Bone marrow (tissue), 2 donors: ENCODE measurements around the gene CHD1.

Source experiments
- DNase-seq, 2 donors: peaks; one replicate each; lab custom pipeline; 2025; lab: John Stamatoyannopoulos, UW

Gene CHD1

DNA sequence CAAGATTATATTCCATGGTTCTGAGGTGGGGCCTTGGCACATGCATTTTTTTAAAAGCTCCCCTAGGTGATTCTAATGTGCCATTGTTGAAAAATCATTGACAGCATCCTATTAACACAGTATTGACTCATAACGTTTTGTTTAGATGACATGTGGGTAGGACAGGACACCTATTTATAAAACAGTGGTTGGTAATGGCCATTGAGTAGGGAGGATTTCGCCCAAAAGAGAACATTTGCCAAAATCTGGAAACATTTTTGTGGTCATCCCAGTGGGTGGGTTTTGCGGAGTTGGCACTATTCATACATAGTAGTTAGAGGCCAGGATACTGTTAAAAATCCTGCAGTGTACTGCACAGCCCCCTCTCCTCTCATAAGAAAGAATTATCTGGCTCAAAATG, 6.4 kb upstream of the CHD1 start:
- DNase-seq, result no peak

DNA sequence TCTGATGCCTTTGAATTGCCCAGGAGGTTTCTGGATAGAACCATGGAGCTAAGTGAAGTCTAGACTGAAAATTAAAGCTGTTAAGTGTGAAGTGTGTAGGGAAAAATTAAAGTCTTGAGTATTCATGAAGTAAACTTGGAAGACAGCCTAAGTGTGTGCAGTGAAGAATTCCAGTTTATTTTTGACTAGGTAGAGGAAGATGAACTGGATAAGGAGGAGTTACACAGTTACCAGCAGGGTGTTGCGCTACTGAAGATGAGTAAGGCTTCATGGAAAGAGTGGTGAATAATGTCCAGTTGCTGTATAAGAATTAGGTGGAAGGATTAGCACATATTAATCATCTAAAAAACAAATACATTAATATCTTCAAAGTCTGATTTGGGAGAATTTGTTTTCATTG, 5.7 kb upstream of the CHD1 start:
- no peak for DNase-seq

DNA sequence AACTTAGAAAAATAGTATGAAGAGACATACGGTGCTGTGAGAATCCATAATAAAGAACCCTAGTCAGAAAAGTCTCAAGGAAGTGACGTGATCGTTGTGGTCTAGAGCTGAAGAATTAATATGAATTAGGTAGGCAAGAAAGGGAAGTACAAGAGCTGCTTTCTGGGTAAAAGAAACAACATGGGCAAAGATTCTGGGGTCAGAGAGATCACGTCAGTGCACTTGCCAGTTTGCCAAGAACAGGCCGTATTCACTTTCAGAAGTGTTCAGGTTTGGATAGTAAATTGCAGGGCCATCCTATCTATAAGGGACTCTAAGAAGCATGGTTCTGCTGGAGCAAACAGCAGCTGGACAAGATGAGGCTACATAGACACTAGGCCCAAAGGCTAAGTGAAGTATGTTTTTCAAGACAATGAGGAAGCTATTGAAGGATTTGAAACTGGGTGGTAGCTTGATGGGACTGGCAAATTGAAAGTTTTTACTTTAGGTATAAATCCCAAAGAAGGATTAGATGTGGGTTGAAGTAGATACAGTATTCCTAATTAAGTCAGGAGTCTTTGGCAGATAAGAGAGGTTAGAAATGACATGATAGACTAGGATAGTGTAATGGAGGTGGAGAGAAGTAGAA, 4.8 kb upstream of the CHD1 start:
- peak; percentile 25 to 98 for DNase-seq

DNA sequence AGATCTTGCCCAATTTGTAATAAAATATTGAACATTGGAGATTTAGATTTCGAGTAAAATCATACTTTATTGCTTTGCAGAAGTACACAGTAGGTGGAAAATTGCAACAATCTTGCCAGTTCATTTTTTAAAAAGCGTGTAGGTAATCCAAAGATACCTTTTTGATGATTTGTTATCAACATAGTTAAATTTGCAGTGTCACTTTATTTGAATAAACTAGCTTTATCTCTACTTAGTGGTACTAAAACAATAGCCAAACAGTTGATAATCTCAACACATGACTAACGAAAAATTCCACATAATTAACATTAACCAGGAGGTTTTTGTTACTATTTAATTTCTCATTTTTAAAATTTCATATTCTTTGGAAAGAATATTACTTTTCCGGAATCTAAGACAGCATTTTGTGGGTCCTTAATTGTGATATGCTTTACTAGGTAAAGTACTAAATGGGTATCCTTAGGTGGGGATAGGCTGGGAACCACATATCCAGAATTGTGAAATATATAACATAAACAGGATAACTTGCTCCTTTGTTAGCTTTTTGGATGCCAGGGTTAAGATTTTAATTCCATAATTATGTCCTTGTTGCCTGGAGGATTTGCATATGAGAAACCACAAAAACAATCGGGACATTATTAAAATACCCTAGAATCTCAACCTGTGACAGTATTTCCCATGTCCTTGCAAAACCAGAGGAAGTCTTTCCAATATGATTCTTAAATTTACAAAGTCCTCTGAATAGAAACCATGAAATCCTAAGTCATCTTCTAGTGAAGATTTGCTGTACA, 2.4 kb upstream of the CHD1 start:
- DNase-seq, result no peak

DNA sequence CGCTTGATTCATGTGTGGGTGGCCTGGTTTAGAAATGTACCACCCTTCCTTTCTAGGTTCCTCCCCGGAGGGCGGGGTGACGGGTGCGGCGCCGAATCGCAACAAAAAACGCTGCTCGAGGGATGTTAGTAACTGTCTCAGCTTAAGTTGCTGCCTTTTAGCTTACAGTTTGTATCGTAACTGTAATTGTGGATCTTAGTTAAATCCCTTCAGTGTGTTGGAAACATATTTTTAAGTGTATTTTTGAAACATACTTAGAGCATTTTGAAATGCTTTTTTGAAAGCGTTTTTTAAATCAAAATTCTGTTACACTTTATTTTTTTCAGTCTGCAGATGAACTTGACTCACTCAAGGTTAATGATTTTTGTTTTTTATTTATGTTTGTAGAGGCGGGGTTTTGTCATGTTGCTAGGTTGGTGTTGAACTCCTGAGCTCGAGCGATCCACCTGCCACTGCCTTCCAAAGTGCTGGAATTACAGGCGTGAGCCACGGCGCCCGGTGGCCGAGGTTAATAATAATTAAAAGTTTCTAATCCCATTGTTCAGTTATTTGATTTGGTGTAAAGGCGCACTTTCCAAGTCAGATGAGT, 997 bp upstream of the CHD1 start:
- peak in 1 of 2 donors; percentile 97 for DNase-seq

DNA sequence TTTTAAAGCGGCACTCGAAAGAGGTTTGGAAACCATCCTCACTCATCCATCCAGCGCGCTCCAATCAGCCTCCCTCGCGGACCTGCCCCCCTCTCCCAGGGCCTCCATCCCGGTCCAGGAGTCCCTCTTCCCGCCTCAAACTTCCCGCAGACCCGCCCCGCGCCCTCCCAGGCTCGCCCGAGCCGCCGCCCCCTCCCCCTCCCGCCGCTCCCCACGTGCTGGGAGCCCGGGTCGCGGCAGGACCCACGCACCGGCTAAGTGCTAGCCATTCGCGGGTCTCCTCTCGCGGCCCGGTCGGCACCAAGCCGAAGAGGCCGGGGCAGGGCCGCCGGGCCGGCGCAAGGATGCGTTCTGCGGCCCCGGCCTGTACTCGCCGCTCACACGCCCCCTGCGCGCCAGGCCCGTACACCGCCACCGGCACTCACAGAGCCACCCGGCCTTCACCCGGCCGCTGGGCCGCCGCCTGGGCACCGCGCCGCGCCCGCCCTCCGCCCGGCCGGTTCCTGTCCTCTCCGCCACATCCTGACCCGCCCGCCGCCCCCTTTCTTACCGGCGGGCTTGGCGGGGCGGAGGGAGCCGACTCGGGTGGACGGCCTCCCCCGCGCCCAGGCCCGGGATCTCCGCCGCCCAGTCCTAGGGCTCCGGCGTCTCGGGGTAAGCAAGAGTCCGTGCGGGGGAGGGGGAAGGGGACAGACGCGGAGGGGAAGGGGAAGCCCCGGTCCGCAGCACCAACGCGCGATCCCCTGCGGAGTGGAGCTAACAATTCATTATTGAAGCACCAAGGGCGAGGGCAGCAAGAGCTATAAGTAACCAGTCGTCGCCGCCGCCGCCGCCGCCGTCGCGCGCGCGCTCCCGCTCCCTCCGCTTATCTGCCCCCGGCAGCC, 576 bp downstream of the CHD1 start:
- peak; percentile 40 to 92 for DNase-seq

DNA sequence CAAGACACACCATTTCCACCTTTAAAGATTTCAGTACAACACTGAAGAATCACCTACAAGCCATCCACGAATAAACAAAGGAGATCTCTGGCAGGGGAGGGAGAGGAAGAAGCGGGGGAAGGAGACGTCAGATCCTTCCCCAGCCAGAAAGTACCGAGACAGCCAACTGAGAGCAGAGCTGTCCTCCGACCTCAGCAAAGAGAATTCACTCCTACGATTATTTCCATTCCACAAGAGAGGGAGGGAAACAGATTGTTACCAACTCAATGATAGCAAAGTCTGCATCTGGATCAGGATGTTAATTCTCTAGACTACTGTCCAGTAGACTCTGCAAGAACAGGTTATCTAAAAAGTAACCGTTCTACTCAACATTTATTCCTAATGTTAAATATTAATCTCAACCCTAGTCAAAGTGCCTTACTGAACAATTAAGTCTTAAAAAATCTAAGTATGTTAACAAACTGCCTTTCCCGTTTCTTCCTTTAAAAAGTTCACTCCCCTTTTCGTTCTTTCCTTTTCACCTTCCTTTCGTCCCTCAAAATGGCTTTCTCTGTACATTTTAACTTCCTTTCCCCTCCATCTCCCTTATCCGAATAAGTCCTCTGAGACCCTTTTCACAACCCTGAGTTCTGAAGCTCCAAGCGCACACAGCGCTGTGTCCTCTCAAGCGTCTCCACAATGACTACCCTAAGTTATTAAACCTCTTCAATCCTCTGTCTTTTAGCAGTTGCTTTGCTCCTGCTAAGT, 1.4 kb downstream of the CHD1 start:
- peak in 1 of 2 donors; percentile 63 for DNase-seq

DNA sequence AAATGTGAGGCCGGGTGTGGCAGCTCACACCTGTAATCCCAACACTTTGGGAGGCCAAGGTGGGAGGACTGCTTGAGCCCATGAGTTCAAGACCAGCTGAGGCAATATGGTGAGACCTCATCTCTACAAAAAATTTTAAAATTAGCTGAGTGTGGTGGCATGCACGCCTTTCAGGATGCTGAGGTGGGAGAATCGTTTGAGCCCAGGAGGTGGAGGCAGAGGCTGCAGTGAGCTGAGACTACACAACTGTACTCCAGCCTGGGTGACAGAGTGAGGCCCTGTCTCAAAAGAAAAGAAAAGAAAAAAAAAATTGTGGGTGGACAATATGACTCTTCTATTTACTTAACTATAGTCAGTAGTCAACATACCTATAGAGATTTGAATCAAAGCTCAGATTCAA, 4.8 kb downstream of the CHD1 start:
- no peak for DNase-seq

DNA sequence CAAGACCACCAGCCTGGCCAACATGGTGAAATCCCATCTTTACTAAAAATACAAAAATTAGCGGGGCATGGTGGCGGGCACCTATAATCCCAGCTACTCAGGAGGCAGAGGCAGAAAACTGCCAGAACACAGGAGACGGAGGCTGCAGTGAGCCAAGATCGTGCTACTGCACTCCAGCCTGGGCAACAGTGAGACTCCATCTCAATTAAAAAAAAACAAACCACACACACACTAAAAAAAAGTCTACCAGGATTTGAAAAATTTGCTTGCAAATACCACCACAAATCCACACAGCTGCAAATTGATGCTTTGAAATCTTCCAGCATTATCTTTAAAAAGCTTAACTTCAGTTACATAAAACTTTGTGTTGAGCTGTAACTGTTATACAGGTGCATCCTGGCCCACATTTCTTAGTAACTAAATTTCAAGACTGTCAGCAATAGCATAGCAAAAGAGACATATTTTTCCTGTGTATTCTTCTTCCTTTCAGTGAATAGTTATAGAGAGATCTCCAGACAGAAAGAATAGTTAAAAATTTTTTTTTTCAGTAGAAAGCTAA, 6.8 kb downstream of the CHD1 start:
- DNase-seq, result no peak

DNA sequence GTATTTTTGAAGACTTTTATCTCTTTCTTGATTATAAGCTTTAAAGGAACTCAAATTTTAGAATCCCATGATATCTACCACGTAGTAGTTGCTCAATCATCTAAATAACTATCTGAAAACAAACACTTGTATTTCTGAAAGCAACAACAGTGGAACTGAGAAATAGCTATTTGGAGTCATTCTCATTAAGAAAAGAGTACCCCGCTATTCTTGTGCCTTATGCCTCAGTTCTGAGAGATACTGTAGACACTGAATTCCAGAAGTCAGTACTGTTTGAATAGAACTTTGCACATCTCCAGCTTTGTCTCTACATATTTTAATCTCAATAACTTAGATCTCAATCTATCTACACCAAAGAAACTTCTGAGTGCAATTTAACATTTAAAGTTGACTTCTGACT, 11.4 kb downstream of the CHD1 start:
- DNase-seq, result no peak

DNA sequence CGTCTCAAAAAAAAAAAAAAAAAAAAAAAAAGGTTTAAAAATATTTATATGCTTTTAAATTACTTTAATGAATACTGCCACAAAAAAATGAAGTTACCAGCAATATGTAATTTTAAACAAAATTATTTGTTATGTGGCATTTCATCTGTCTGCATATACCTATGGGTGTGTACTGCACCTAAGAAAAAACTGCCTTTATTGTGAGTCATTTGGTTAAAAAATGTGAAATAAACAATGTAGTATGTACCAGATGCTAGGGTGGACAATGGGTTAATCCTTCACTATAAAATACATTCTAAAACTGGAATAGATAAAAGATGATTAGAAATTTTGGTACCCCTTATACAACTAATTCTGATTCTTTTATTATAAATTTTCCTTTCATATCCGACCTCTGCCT, 12.3 kb downstream of the CHD1 start:
- DNase-seq, result no peak

DNA sequence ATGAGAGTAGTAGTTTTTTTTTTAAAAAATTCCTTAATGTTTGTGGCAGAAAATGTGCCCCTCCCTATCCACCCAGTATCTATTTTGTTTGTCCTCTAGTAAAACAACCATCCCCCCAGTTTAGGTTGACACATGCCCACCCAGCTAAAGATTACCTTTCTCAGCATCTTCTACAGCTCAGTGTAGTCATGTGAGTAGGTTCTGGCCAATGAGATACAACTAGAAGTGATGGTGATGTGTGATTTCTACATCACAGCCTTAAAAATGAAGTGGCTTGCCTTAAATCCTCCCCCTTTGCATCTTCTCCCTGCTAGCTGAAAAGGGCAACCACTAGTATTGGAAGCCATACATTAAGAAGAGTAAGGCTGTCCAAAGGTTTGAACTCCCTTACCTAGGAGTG, 14.9 kb downstream of the CHD1 start:
- DNase-seq, result no peak

DNA sequence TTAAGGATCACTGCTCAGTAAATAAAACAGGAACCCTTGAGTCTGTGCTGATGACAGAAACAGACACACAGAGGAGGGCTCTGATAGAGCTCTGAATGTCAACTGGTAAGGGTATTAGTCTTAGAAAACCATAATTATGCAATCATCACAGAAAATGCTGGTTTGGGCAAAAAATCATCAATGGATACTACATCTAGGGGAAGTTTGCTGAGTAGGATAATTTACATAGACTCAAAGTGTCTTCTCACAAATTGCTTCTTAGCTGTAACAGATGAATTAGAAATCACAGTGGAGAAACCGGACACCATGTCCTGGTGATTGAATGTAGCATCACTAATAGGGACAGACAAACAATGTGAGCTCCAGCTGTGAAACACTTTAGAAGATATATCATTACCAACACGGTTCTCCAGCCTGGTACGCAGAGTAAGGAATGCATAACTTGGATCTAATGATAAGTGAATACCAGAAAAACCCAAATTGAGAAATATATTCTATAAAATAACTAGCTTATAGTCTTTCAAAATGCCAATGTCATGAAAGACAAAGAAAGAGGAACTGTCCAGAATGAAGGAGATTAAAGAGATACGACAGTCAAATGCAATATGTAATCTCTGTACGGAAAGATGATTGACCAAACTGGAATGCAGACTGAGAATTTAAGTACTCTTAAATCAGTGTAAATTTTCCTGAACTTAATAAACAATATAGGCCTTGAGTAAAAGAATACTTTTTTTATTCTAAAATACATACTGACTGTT, 17.3 kb downstream of the CHD1 start:
- no peak for DNase-seq

DNA sequence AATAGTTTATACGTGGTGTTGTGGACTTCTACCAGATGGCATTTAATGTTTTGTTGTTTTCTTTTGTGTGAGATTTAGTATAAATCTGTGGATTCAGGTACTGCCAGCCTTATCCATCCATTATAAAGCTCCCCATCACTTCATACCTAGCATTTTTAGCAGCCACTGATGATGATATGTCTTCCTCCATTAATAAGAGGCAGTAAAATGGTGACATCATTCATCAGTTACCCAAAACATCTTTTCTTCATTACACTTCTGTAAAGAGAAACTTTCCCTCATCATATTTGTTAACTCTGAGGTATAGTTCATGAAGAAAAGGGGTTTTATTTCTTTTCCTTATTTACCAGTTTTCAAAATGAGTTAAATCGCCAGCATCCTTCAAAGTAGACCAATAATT, 19.4 kb downstream of the CHD1 start:
- DNase-seq, result no peak

DNA sequence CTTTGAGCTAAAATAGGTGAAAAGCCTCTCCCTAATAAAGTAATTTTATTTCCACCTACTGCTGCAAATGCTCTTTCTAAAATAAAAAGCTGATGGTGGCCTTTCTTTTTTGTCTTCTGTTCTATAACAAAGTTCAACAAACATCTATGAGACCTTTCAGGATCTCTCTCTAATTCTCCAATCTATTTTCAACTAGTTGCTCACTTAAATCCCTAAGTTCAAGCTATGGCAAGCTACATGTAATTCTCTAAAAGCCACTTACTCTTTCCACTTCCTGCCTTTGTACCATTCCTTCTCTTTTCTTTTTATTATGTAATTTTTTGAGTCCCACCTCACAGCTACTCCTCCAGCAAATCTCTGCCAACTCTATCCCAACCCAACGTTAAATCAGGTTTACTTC, 20.9 kb downstream of the CHD1 start:
- no peak for DNase-seq

DNA sequence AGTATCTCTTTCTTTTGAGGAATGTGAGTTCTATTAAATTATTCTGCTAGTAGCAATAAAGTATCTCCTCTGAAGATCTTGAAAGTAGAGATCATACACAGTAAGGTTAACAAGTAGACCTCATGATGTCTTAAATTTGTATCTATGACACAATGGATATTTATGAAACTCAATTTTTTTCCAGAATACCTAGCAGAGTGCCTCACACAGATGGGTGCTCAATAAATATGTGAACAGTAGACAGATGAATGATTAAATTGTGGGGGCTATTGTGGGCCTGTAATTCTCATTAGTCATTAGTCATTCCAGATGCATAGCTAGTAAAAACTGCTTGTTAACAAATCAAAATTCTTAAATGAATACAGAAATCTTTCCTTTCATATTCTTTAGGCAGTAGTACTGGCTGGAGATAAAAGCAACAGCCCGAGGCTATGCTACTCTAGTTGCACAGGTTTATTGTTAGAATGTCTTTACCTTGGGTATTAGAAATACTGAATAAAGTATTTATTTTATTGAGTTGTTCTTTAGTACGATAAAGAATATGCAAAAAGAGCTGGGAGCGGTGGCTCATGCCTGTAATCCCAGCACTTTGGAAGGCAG, 22.0 kb downstream of the CHD1 start:
- no peak for DNase-seq

DNA sequence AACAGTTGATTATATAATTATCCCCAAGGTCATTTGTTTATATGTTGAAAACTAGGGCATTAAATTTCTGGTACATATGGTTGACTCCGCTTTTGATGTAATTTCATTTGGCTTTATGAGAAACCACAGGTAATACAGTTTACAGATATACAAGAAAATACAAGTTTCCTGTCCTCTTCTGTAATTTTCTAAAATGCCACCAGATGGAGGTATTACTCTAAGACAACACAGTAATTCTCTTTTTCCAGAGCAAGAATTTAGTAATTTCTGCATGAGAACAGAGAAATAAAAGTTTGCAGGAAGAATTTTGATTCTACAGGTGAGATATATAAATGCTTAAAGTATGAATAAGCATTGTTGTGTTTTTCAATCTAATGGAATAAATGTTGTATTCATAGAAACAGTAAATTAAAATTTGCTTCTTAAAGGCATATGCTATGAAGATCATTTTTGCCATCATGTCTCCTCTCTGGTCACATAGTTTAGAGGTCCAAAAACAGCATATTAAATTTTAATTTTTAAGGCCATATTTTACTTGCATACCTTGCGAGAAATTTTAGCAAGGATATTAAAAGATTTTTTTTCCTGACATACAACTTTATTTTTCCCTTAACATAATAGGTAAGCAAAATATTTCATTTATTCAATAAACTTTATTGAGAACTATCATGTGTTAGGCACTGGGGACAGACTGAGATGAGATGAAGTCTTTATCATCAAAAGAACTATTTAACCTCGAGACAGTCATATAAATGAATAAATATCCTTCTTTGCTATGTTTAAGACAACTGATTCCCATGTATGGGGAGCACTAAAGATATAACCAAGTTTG, 22.7 kb downstream of the CHD1 start:
- DNase-seq, result no peak

DNA sequence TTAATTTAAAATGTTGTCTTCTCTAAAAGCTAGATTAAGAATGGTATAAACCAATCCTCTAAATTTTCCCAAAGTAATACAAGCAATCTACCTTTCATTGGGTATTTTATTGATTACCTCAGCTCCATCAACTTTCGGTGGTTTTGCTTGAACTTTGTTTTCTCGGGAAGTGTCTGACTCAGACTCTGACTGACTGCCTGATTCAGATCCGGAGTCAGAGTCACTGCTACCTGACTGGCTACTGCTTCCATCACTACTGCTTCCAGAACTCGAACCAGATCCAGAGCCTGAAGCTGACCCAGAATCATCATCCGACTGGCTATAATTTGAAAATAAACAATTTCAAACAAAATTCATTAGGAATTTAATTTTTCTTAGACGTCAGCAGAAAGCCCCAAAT, 24.0 kb downstream of the CHD1 start:
- no peak for DNase-seq

DNA sequence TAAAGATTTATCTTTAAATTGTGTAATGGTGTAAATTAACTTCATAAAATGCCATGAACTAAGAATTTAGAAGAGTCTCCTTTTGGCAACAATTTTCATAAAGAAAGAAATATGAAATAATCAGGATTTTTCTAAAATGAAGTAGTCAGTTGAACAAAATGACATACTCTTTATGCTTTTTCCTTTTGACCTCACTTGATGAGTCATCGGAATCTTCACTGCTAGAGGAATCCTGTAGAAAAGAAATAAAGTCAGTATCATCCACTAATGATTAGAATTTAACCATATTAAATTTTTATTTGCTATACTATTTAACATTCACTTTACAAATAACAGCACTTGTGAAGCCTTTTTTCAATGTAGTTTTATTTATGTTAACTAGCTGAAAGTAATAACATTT, 26.1 kb downstream of the CHD1 start:
- no peak for DNase-seq
